Stimulated activated effector memory CD8-positive, alpha-beta T cell treated with anti-CD3 and anti-CD28 coated beads, Interleukin-12 subunit alpha, Interleukin-12 subunit beta, amount 100 ng/mL, for 72 hours (primary cell): ENCODE measurements around the gene PODXL2.

Source experiments
- ATAC-seq: fragments of 150-1000 bp; cut with Tn5 transposase; 2 replicates; pipeline ENCODE4 v1.10.0; 2021
- DNase-seq, 2 donors: peaks; one replicate each; pipeline ENCODE4 v3.0.0; 2021 to 2022; ENCODE audit warnings: low spot score in 2 of 2
- H3K27ac Mint-ChIP-seq: one replicate; pipeline ENCODE4 v1.8.0; 2022; ENCODE audit warnings: mild to moderate bottlenecking, mixed read lengths
- H3K36me3 Mint-ChIP-seq: one replicate; pipeline ENCODE4 v1.8.0; 2022; ENCODE audit warnings: mild to moderate bottlenecking, mixed read lengths
- H3K4me1 Mint-ChIP-seq: one replicate; pipeline ENCODE4 v1.8.0; 2022; ENCODE audit warnings: mixed read lengths
- H3K4me3 Mint-ChIP-seq: one replicate; pipeline ENCODE4 v1.8.0; 2022; ENCODE audit warnings: mild to moderate bottlenecking, mixed read lengths
- H3K9me3 Mint-ChIP-seq: one replicate; pipeline ENCODE4 v1.8.0; 2022; ENCODE audit warnings: mixed read lengths

Gene PODXL2

GRCh38 chr3:127670761-127671522 lies 42.0 kb downstream of the PODXL2 start:
- H3K4me3 Mint-ChIP-seq, result peak overlapping the region; percentile 85
- ATAC-seq (no peak), DNase-seq (no peak)
- H3K36me3 Mint-ChIP-seq, result peaks cover 15% of the 10 kb centered on the region
- peak overlapping the region; percentile 97 for H3K27ac Mint-ChIP-seq
- H3K9me3 Mint-ChIP-seq, result no peaks in the 10 kb centered on the region
- peaks cover 37% of the 10 kb centered on the region for H3K4me1 Mint-ChIP-seq

DNA sequence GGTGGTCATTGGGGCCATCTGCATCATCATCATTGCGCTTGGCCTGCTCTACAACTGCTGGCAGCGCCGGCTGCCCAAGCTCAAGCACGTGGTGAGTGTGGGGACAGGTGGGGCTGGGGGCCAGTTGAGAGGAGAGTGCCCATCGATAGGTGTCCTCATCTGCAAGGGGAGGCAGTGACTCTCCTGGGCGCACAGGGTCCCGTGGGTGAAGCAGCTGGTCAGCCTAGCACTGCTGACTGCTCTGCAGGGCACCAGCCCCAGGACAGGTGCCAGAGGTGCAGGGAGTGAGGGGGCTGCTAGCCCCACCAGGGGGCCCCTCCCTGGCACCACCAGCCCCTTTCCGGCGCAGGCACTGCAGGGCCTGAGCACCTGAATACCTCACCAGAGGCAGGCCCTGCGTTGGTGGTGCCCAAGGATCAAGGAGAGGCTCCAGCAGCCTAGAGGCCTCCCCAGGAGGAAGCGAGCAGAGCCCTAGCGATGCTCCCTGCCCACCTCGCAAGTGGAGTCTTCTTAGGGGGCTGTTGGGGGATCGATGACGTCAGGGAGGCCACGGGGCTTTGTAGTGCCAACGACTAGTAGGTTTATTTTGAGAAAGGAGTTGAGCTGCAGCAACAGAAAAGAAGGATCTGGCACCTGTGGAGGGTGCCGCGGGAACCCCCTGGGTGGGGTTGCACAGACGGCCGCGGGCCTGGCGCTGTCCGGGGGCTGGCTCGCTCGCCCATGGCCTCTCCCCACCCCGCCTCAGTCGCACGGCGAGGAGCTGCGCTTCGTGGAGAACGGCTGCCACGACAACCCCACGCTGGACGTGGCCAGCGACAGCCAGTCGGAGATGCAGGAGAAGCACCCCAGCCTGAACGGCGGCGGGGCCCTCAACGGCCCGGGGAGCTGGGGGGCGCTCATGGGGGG lies 42.8 kb downstream of the PODXL2 start:
- Mint-ChIP-seq H3K36me3 (peaks cover 21% of the 10 kb centered on the region), H3K9me3 (no peaks in the 10 kb centered on the region), H3K4me3 (peak overlapping the region; percentile 85), H3K4me1 (peaks cover 44% of the 10 kb centered on the region), H3K27ac (peak overlapping the region; percentile 97)
- ATAC-seq (peak; percentile 3), DNase-seq (peak in 1 of 2 donors; percentile 72)

- H3K4me3 Mint-ChIP-seq, result peak within 1 kb of the TSS; percentile 85
- peak within 1 kb of the TSS; percentile 97 for H3K27ac Mint-ChIP-seq
- no peaks in the 10 kb centered on the region for H3K9me3 Mint-ChIP-seq
- peaks cover 21% of the 10 kb centered on the region for H3K36me3 Mint-ChIP-seq
- peaks cover 47% of the 10 kb centered on the region for H3K4me1 Mint-ChIP-seq
- peak; percentile 88 for ATAC-seq
- peak; percentile 68 to 90 for DNase-seq
Measured at GRCh38 chr3:127672429-127673190, 43.6 kb downstream of the PODXL2 start, which contains the start of gene ABTB1. Gene ABTB1, plus strand, starts transcription at chr3:127672952. Its CDS starts 74 bp downstream, at chr3:127673026.

DNA sequence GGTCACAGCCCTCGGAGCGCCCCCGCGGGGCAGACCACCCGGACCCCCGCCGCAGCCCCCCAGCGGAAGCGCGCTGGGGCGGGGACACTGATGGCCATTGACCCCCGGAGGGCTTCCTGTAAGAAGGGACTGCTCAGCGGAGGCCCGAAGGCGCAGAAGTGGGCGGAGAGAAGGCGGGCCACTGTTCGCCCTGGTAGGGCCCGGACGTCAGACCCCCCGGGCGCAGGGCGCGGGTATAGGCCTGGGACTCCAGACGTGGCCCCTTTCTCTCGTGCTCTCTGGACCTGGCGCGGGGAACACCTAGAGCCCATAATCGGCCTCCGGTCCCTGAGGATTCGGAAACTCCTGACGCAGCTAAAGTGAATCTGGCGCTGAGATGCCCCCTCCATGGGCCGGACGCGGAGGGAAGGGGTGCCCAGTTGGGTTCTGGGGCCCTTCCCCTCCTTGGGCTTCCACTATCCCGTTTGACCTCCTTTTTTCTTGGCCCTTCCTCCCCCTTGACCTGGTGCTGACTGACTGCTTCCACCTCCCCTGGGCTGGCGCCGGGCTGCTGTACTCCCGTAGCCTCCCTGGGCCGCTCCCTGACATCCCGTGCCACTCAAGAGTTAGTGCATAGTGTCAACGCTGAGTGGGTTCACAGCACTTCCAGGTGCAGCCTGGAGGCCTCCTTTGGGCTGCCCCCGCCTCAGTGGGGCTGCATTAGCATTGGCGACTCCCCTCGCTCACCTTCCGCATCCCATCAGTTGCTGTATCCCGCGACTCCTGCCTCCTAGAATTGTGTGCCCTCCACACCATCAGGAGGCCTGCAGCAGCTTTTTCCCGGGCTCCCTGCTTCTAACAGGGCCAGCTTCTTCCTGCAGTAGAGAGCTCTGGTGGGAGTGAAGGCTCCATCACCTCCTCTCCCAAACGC lies 44.5 kb downstream of the PODXL2 start:
- Mint-ChIP-seq H3K4me1 (peaks cover 51% of the 10 kb centered on the region), H3K4me3 (peak overlapping the region; percentile 85), H3K9me3 (no peaks in the 10 kb centered on the region), H3K36me3 (peaks cover 21% of the 10 kb centered on the region), H3K27ac (peak overlapping the region; percentile 97)
- ATAC-seq (peak; percentile 70), DNase-seq (no peak)

DNA sequence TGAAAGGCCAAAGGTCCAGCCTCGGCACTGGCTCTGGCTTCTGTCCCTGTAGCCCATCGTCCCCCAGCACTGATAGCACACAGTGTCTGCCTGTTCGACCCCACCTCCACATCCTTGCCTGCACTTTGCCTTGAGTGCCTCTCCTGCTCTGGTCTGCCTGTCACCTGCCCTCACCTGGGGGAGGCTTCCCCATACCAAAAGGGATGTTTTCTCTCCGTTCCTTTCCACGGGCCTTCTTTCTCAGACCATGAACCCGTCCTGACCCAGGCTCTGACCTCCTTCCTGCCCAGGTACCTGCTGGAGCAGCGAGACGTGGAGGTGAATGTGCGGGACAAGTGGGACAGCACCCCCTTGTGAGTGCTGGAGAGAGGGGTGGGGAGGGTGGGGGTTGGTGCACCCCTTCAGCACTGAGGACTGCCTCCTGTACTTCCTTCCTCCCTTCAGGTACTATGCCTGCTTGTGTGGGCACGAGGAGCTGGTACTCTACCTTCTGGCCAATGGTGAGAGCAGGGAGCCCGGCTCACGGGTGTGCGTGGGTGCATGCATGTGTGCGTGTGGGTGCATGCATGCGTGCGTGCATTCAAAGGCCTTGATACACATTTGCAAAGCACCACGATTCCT lies 45.2 kb downstream of the PODXL2 start:
- ATAC-seq (no peak), DNase-seq (no peak)
- Mint-ChIP-seq H3K9me3 (no peaks in the 10 kb centered on the region), H3K27ac (peak overlapping the region; percentile 97), H3K4me1 (peaks cover 51% of the 10 kb centered on the region), H3K4me3 (peak overlapping the region; percentile 85), H3K36me3 (peaks cover 21% of the 10 kb centered on the region)

DNA sequence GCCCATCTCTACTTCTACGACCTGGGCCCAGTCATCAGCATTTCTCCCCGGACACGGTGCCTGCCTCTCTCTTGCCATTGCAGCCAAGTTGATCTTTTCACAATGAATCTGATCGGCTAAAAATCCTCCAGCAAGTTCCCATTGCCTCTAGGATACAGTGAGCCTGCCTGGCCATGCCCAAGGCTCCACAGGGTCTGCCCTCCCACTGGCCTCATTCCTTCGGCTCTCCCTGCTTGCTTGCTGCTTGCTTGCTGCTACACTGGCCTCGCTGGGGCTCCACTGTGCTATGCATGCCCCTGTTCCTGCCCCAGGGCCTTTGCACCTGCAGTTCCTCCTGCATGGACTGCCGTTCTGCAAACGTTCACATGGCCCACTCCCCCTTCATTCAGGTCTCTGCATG lies 45.8 kb downstream of the PODXL2 start:
- DNase-seq, result no peak
- no peaks in the 10 kb centered on the region for H3K9me3 Mint-ChIP-seq
- ATAC-seq, result no peak
- peak overlapping the region; percentile 20 for H3K27ac Mint-ChIP-seq
- H3K4me3 Mint-ChIP-seq, result peak overlapping the region; percentile 85
- H3K36me3 Mint-ChIP-seq, result peaks cover 21% of the 10 kb centered on the region
- H3K4me1 Mint-ChIP-seq, result peaks cover 51% of the 10 kb centered on the region

DNA sequence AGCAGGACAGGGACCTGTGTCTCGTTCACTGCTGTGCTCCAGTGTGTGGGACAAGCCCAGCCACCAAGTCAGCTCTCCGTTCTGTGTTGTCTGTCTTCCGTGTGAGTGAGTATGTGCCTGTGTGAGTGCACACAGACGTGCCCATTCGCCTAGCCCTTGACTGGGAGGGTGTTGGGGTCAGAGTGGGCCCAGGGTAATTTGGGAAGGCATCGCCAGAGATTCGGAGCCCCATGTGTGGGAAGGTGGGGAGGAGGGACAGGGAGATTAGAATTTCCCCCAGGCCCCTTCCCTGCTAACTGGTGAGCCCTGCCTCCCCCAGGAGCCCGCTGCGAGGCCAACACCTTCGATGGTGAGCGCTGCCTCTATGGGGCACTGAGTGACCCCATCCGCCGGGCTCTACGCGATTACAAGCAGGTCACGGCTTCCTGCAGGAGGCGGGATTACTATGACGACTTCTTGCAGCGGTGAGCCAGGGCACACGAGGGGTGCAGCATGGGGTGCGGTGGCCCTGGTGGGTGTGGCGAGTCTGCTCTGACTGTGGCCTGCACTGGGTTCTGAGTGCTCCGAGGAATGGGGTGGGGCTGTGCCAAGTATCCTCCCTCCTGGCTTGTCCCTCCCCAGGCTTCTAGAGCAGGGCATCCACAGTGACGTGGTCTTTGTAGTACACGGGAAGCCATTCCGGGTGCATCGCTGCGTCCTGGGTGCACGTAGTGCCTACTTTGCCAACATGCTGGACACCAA lies 46.8 kb downstream of the PODXL2 start:
- DNase-seq (no peak), ATAC-seq (no peak)
- peaks cover 49% of the 10 kb centered on the region for H3K4me1 Mint-ChIP-seq
- H3K4me3 Mint-ChIP-seq, result no peak overlapping the region
- peak overlapping the region; percentile 68 for H3K27ac Mint-ChIP-seq
- no peaks in the 10 kb centered on the region for H3K9me3 Mint-ChIP-seq
- H3K36me3 Mint-ChIP-seq, result peaks cover 21% of the 10 kb centered on the region

- peaks cover 45% of the 10 kb centered on the region for H3K4me1 Mint-ChIP-seq
- ATAC-seq (no peak), DNase-seq (no peak)
- no peak overlapping the region for H3K4me3 Mint-ChIP-seq
- H3K9me3 Mint-ChIP-seq, result no peaks in the 10 kb centered on the region
- H3K36me3 Mint-ChIP-seq, result peaks cover 21% of the 10 kb centered on the region
- peak overlapping the region; percentile 68 for H3K27ac Mint-ChIP-seq
Measured at GRCh38 chr3:127676456-127676855, 47.5 kb downstream of the PODXL2 start.

GRCh38 chr3:127676921-127677351 lies 48.0 kb downstream of the PODXL2 start:
- ATAC-seq, result no peak
- Mint-ChIP-seq H3K4me1 (peaks cover 41% of the 10 kb centered on the region), H3K36me3 (peaks cover 16% of the 10 kb centered on the region), H3K27ac (no peak overlapping the region), H3K9me3 (no peaks in the 10 kb centered on the region), H3K4me3 (no peak overlapping the region)
- no peak for DNase-seq

DNA sequence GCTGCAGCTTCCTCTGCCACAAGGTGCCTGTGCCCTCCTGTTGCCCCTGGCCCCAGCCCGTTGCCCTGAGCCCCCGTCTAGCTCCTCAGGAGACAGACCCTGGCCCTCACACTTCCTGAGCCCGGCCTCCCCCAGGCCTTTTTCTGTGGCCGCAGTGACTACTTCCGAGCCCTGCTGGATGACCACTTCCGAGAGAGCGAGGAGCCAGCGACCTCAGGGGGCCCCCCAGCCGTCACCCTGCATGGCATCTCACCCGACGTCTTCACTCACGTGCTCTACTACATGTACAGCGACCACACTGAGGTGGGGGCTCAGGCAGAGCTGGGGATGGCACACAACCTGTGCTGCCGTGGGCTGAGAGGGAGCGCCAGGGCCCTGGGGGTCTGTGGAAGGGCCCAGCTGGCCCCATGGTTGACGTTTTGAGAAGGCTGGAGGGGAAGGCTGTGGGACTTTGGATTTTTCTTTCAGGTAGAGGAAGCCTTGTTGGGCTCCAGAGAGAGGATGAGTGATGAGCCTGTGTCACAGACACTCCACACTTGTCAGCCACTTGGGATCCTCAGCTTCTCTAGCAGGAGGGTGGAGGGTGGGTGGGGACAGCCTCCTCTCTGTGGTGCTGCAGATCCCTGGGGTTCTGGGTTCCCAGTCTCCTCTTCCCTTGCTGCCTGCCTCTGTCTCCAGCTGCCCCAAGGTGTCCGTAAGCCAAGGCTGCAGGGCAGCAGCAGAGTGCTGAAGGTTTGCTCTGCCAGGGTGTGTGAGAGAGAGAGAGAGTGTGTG lies 48.7 kb downstream of the PODXL2 start:
- no peak for DNase-seq
- no peaks in the 10 kb centered on the region for H3K9me3 Mint-ChIP-seq
- ATAC-seq, result no peak
- H3K27ac Mint-ChIP-seq, result peak overlapping the region; percentile 30
- H3K4me3 Mint-ChIP-seq, result no peak overlapping the region
- peaks cover 39% of the 10 kb centered on the region for H3K4me1 Mint-ChIP-seq
- H3K36me3 Mint-ChIP-seq, result peaks cover 12% of the 10 kb centered on the region

- peaks cover 12% of the 10 kb centered on the region for H3K36me3 Mint-ChIP-seq
- DNase-seq (no peak), ATAC-seq (no peak)
- no peaks in the 10 kb centered on the region for H3K9me3 Mint-ChIP-seq
- peaks cover 39% of the 10 kb centered on the region for H3K4me1 Mint-ChIP-seq
- no peak overlapping the region for H3K4me3 Mint-ChIP-seq
- H3K27ac Mint-ChIP-seq, result no peak overlapping the region
Measured at GRCh38 chr3:127678315-127678599, 49.3 kb downstream of the PODXL2 start.

DNA sequence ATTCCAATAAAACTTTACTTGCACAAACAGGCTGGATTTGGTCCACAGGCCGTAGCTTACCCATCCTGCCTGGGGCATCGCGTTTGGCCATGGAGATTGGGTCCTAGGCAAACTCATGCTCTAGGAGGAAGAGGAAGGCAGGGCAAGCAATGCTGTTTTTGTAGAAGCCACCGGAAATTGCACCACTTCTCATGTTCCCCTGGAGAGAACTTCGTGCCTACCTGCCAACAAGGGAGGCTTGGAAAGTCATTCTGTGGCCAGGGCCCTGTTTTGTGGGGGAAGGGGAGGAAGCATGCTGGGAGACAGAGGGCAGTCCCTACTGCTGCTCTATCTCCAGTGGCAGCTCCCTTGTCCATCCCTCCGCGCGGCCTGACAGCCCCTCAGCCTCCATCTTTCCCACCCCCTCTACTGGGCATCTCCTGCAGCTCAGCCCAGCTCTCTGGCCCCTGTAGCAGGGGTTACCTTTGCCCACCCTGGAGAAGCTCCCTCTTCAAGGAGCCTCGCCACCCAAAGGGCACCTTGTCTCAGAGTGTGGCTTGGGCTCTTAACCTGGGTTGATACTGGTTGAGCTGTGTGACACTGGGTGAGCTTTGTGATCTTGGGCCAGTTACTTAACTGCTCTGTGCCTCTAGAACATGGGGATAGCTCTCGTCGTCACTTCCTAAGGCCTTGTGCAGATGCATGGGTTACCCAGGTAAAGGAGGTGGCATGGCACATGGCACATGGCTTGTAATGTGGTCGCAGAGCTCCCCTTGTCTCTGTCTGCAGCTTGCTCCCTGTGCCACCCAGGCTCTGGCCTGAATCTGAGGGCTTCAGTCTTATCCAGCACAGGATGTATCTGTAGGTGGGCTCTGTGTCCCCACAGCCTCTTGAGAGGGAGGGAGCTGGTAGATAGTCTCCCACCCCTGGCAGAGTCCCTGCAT lies 49.9 kb downstream of the PODXL2 start:
- H3K36me3 Mint-ChIP-seq, result peaks cover 12% of the 10 kb centered on the region
- no peaks in the 10 kb centered on the region for H3K9me3 Mint-ChIP-seq
- DNase-seq, result no peak
- no peak overlapping the region for H3K27ac Mint-ChIP-seq
- peaks cover 33% of the 10 kb centered on the region for H3K4me1 Mint-ChIP-seq
- no peak overlapping the region for H3K4me3 Mint-ChIP-seq
- ATAC-seq, result no peak
